ENCODE data around the gene NUSAP1.
"Not testable (repeated sequence)": the region's sequence is repeated elsewhere in the genome, so short reads cannot be mapped to it uniquely, and the experiment has no call there.

NUSAP1 gene

DNA sequence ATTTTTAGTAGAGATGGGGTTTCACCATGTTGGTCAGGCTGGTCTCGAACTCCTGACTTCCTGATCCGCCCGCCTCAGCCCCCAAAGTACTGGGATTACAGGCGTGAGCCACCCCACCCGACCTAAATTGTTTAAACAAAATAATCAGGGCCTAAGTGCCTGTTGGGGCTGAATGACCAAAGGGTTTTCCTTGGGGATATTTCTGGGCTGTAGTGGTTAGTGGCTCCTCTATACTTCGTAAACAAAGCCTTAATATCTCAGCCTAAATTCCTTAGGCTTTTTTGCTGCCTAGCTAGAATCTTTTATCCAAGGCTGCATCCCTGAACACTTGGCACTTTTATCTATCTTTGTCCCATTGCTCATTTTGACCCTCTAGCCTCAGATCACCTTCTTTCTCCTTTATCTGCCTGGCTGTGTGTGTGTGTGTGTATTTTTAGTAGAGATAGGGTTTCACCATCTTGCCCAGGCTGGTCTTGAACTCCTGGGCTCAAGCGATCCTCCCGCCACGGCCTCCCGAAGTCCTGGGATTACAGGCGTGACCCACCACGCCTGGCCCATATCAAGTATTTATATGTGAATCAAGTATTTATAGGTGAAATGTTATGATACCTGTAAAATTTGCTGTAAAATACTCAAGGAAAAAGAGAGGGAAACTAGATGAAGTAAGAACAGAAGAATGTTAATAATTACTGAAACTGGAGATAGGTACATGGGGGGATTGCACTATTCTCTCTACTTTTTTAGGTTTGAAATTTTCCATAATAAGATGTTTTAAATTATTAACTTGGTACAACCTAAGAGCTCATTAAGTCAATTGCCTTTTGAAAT is 1.8 kb downstream of the NUSAP1 start:
- no peak for DNase-seq

DNA sequence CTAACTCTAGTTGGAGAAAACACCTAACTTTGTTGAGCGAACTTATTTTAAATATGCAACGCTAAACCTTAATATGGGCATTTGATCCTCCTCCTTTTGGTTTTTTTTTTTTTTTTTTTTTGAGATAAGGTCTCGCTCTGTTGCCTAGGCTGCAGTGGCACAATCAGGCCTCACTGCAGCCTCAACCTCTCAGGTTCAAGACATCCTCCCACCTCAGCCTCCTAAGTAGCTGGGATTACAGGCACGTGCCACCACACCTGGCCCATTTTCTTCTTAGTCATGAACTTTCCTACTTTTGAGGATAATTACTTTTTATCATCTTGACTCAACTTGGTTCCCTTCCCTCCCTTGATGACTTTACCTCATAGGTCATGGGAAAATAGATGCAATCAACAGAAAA is 3.9 kb downstream of the NUSAP1 start:
- DNase-seq, result no peak

DNA sequence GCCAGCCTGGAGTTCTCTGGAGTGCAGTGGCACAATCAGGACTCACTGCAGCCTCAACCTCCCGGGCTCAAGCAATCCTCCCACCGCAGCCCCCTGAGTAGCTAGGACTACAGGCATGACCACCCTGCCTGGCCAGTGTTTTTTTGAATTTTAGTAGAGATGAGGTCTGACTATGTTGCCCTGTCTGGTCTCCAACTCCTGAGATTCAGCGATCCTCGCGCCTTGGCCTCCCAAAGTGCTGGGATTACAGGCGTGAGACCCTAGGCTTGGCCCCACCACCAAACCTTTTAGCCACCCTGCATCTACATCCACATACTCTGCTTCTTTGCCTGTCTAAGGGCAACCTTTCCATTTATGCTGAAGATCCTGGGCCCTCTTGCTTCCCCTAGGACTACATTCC is 4.4 kb downstream of the NUSAP1 start:
- DNase-seq, result no peak

DNA sequence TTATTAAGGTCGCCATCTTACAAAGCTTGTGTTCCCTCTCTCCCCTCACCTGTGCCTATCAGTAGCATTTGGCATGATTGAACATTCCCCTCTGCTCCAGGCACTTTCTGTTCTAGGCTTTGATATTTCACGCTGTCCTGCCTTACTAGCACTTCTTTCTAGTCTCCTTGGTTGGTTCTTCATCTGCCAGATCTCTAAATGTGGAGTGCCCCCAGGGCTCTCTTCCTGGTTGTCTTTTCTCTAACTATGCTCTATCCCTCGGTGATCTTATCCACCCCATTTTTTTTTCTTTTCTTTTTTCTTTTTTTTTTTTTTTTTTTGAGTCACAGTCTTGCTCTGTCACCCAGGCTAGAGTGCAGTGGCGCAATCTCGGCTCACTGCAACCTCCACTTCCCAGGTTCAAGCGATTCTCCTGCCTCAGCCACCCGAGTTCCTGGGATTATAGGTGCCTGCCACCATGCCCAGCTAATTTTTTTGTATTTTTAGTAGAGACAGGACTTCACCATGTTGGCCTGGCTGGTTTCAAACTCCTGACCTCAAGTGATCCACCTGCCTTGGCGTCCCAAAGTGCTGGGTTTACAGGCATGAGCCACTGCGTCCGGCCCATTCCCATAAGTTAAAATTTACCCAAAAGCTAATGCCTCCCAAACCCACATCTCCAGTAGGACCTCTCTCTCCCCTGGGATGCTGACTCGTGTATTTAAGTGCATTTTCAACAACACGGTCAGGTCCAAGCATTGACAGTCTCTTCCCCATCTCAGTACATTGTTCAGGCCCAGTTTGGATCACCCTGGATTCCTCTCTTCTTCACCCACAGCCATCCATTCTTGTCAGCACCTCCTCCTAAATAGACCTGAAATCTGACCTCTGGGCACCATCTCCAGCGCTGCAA is 5.2 kb downstream of the NUSAP1 start:
- DNase-seq, result no peak

DNA sequence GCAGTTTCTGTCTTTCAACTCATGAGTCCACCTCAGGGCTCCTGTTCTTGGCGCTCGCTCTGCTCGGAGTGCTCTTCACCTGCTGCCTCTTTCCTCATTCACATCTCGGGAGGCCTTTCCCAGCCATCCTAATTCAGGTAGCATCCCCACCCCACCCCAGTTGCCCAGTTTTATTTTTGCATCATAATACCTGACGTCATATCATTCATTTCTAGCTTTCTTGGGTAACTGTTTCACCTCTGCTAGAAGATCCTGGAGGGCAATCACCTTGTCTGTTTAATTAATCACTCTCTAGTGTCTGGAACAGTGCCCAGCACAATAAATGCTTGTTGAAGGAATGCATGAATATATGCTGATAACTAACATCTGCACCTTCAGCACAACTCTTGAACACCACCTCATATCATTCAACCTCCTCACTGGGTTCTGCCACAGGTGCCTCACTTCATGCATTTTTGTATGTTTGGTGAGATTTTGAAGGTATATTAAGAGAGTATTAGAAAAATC is 7.6 kb downstream of the NUSAP1 start:
- DNase-seq, result no peak

DNA sequence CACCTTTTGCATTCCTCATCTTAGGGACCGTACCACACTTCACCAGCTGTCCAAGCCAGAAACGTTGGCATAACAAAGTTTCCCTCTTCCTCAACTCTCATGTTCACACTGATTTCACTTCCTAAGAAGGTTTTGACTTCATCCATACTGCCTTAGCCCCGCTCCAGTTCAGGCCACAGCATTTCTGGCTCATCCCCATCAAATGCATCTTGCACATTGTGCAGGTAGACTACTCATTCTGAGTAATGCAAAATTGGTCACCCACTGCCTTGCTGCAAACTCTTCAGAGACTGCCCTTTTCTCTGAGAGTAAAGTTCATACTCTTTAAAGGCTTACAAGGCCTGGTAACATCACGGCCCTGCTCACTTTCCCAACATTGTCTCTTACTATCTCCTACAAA is 8.8 kb downstream of the NUSAP1 start:
- DNase-seq, result no peak

DNA sequence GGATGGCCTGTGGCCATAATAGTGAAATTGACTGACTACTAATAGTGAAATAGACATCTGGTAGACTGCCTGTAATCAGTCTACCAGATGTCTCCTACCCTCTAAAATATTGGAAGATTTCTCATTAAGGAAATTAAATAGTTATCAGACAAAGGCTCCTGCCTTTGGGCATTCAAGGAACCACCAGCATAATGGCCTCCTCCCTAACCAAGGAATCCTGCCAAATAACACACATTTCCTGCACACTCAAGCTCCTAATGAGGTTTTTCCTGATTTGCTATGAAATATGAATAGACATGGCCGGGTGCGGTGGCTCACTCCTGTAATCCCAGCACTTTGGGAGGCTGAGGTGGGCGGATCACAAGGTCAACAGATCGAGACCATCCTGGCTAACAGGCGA is 14.6 kb downstream of the NUSAP1 start:
- DNase-seq, result no peak

DNA sequence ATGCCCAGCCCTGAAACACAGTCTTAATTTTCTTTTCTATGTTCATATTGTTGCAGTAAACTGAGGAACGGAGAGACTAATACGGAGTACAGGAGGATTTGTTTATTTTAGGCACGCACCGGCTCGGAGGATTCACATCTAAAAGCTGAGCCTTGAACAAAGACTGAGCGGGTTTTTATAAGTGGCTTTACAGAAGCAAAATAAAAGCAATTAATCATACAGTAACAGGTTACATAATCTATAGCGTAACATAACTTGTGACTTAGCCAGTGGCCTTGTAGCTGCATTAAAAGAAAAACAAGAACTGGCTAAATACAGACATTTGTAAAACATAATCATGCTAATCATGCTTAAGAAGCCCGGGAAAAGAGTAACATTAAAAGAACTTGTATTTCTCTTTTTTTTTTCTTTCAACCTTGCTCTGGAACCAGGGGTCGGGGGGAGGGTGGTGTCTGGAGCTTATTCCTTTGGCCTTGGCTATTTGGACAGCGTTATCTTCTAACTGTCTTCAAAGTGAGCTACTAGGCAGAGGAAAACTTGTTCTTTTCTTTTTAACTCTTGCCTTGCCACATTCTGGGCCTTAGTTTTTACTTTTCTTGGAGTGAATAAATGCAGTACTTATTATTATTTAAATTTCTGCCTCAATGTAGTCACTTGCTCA is 17.5 kb downstream of the NUSAP1 start:
- no peak for DNase-seq

DNA sequence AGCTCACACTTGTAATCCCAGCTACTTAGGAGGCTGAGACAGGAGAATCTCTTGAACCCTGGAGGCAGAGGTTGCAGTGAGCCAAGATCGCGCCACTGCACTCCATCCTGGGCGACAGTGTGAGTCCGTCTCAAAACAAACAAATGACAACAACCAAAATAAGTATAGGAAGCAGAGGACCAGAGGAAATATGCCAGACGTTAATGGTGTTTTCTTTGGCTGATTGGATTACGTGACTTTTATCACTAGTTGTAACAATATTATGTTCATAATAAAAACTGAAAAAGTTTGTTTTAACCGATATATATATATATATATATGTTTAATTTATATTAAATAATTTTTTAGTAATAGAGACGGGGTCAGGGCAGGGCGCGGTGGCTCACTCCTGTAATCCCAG is 21.7 kb downstream of the NUSAP1 start:
- DNase-seq, result no peak

DNA sequence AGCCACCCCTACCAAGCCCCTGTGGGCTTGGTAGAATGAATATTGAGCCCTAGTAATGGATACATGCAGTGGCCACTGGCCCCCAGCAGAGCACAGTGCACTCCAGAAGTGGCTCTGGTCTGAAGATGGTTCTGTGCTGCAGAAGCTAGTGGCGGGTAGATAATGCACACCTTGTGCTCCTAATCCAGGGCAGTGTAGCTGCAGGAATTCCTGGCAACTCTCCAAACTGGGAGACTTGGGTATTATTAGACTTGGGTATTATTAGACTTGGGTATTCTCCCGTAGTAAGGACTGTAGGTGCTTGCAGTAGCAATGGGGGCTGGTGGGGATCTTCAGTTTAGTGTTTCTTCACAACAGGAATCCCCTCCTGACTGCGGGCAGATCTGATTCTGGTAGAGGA is 34.7 kb downstream of the NUSAP1 start:
- DNase-seq, result no peak

DNA sequence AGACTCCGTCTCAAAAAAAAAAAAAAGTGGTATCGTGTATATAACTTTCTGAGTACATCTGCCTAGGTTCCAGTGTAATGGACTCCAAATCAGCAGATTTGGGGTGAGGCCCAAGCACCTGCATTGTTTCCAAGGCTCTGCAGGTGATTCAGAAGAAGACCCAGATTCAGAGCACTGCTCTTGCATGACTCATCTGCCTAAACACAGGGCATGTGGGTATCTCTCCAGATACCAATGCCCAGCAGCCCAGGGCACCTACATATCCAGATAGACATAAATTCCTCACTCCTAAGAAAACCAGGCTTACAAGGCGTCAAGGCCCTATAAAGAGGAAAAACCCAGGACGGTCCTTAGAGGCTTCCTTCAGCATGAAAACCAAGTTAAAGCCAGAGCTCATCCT is 45.3 kb downstream of the NUSAP1 start:
- DNase-seq, result no peak

DNA sequence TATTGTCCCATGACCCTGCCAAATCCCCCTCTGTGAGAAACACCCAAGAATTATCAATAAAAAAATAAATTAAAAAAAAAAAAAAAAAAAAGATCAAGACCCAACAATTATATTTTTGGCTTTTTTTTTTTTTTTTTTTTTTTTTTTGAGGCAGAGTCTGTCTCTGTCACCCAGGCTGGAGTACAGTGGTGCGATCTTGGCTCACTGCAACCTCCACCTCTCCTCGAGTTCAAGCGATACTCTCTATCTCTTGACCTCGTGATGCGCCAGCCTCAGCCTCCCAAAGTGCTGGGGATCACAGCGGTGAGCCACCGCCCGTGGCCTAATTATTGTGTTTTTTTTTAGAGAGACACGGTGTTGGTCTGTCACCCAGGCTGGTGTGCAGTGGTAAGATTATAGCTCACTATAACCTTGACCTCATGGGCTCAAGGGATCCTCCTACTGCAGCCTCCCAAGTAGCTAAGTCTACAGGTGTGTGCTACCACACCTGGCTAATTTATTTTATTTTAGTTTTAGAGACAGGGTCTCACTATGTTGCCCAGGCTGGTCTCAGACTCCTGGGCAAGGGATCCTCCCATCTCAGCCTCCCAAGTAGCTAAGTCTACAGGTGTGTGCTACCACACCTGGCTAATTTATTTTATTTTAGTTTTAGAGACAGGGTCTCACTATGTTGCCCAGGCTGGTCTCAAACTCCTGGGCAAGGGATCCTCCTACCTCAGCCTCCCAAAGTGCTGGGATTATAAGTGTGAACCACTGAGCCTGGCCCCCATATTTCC is 51.5 kb downstream of the NUSAP1 start:
- not testable (repeated sequence) for DNase-seq

DNA sequence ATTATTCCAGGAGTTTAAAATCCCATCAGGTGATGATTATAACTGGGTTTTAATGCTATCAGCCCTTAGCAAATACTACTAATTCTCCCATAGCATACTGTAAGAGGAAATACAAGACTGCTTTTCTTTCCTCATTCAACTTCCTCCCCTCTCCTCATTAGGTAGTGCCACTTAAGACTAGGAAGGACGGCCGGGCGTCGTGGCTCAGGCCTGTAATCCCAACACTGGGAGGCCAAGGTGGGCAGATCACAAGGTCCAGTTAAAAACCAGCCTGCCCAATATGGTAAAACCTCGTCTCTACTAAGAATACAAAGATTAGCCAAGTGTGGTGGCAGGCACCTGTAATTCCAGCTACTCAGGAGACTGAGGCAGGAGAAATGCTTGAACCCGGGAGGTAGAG is 55.0 kb downstream of the NUSAP1 start:
- no peak for DNase-seq

DNA sequence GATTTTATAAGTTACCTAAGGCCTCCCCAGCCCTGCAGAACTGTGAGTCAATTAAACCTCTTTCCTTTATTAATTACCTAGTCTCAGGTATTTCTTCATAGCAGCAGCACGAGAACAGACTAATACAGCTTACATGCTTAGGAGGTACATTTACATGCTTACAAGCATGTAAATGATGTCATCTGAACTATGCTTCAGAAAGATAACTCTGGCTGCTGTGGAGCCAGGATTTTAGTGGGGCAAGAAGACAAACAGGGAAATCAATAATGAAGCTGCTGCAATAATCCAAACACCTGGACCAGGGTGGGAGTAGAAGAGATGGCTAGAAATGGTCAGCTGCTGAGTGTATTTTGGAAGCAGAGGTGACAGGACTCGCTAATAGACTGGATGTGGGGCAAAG is 60.0 kb downstream of the NUSAP1 start:
- DNase-seq, result no peak

DNA sequence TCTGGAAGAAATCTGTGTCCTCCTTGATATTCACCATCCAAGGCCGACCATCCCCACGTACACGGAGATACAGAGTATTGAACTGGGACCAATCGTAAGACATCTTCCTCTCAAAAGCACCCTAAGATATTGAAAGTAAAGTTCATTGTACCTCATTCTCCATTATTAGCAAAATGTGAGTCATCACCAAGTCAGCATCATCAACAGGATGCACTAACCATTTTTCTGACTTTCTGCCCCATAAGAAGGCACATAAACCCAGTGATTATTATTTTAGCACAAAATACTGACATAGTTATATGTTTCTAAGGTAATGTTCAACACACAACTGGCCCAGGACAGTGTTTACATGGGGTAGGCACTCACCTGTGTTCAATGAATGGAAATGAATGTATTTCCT is 62.2 kb downstream of the NUSAP1 start:
- no peak for DNase-seq

DNA sequence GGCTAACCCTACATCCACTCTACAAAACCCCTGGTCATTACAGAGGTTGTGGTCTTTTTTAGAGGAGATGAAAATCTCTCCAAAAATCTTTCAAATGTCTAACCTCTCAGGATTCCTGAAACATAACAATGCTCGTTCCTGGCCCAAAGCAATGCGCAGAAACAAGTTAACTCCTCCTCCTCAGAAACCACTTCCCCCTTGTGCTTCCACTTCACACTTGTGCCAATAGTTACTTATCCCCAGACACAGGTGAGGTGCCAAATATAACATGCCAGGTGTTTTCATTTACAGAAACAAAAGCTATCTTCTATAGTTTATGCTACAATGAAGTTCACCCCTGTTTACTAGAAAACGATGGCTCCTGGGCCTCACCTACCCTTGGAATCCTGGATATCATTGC is 63.4 kb downstream of the NUSAP1 start:
- DNase-seq, result no peak

DNA sequence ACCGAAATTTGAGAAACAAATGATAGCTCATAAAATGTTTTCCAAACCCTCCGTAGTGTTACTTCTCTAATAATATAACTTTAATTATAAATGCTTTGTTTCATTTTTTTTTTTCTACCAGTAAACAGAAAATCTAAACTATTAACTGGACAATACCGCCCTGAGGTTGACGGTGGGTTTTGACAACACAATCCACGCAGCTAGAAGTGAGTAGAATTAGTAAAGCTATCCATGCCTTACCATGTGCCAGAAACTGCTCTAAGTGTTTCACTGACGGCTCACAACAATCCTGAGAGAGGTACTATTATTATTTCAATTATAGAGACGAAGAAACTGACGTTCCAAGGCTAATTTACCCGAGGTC is 69.2 kb downstream of the NUSAP1 start:
- no peak for DNase-seq

DNA sequence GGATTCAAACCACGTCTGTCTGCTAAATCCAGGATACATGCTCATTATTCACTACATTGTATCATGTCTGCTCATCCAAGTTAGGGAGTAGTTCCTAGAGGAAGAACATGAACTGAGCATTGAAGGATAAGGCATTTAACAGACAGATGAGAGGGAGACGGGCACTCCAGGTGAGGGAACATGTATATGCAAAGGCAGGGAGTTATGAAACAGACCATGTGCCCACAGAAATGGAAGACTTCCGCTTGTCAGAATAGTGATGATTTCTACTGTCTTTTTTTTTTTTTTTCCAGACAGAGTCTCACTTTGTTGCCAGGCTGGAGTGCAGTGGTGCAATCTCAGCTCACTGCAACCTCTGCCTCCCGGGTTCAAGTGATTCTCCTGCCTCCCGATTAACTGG is 74.7 kb downstream of the NUSAP1 start:
- DNase-seq, result no peak

DNA sequence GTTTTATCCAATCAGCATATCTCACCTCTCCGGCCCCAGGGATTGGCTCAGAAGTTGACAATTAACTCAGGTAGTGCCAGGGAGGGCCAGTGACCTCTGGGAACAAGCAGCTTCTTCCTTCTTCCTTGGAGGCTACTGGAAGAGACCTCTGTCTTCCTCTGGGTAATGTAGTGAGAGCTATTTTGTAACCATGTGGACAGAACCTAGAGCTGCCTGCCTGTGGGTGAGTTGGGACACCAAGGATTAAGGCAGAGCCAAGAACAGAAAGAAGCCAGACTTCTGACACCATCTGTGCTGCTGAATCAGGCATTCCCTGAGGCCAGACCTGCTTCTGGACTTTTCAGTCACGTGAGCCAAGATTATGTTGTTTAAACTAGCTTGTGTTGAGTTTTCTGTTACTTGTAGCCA is 75.6 kb downstream of the NUSAP1 start:
- DNase-seq, result no peak

DNA sequence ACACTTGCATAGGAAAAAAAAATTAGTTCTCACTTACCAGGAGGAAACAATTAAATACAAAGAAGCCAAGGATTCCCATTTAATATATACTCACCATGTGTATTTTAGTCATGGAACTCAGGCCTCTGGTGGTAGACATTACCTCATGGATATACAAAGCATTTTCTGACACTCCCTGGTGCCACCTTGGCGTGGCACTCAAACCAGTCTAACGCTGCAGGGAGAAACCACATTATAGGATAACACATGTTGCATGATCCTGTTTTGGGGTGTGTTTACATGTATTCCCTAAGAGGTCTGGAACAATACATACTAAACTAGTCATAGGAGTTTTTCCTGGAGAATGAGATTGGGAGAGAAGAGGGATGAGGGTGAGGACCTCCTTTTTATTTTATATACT is 78.3 kb downstream of the NUSAP1 start:
- no peak for DNase-seq

DNA sequence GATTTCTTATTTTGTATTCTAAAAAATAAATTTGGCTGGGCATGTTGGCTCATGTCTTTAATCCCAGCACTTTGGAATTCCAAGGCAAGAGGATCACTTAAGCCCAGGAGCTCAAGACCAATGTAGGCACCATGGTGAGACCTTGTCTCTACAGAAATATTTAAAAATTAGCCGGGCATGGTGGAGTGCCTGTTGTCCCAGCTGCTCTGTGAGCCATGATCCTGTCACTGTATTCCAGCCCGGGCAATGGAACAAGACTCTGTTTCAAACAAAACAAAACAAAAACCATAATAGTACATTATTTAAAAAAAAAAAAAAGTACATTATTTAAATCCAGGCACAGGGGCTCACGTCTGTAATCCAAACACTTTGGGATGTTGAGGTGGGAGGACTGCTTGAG is 78.8 kb downstream of the NUSAP1 start:
- DNase-seq, result no peak

DNA sequence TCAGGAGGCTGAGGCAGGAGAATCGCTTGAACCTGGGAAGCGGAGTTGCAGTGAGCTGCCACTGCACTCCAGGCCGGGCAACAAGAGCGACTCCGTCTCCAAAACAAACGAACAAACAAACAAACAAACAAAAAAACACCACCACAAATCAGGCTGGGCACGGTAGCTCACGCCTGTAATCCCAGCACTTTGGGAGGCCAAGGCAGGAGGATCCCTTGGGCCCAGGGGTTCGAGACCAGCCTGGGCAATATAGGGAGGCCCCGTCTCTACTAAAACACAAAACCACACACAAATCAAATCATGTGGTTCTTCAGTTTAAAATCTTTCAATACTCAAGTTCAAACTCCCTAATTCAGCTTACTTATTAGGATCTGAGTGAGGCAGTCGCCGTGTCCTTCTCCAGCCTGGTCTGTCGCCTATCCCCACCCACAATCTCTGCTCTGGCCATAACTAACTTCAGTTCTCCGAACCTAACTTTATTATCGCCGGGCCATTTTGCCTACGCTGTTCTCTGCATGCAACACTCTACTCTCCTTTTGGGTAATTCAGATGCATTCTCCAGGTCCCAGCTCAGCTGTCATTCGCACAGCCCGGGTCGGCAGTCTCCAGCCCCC is 83.6 kb downstream of the NUSAP1 start:
- no peak for DNase-seq
